Fibroblast of gingiva (primary cell): ENCODE measurements around the gene ZIC4.

Experiments
- DNase-seq: peaks from one replicate; pipeline ENCODE4 v3.0.0-alpha.2; 2011; ENCODE audit warnings: low read depth

ZIC4 gene

GRCh38 chr3:147354623-147355022, 51.7 kb downstream of the ZIC4 start:
- no peak for DNase-seq

GRCh38 chr3:147351301-147351700, 55.0 kb downstream of the ZIC4 start:
- no peak for DNase-seq

- DNase-seq = no peak
These were observed 57.4 kb downstream of the ZIC4 start for GRCh38 chr3:147348976-147349375.

GRCh38 chr3:147343926-147344325, 62.4 kb downstream of the ZIC4 start:
- no peak for DNase-seq

GRCh38 chr3:147341727-147342126, 64.6 kb downstream of the ZIC4 start:
- no peak for DNase-seq

GRCh38 chr3:147336543-147337278, 69.6 kb downstream of the ZIC4 start:
- no peak for DNase-seq
